Measurements from ENCODE around the gene TANGO6.

TANGO6 gene

GRCh38 chr16:68893710-68894705 lies 50.7 kb downstream of the TANGO6 start:
- Mint-ChIP-seq H3K27ac (no peak overlapping the region), H3K4me1 (no peaks in the 10 kb centered on the region), H3K9me3 (no peaks in the 10 kb centered on the region), H3K4me3 (no peak overlapping the region), H3K27me3 (ENCODE audit: low read depth) (no peaks in the 10 kb centered on the region), H3K36me3 (ENCODE audit: low read depth) (peaks cover 3% of the 10 kb centered on the region)
- no peak for TF ChIP-seq CTCF (IDR thresholded peaks at IDR 0.05; ENCODE audit: unreplicated experiment in 3 of 3)

GRCh38 chr16:68894714-68895113 lies 51.4 kb downstream of the TANGO6 start:
- no peak for TF ChIP-seq CTCF (IDR thresholded peaks at IDR 0.05; ENCODE audit: unreplicated experiment in 3 of 3)
- H3K4me1 Mint-ChIP-seq: no peaks in the 10 kb centered on the region
- H3K36me3 Mint-ChIP-seq (ENCODE audit: low read depth): peaks cover 3% of the 10 kb centered on the region
- no peaks in the 10 kb centered on the region for H3K9me3 Mint-ChIP-seq
- no peaks in the 10 kb centered on the region for H3K27me3 Mint-ChIP-seq (ENCODE audit: low read depth)
- no peak overlapping the region for H3K4me3 Mint-ChIP-seq
- H3K27ac Mint-ChIP-seq: no peak overlapping the region

GRCh38 chr16:68898026-68898425 lies 54.7 kb downstream of the TANGO6 start:
- H3K27me3 Mint-ChIP-seq (ENCODE audit: low read depth): no peaks in the 10 kb centered on the region
- peaks cover 4% of the 10 kb centered on the region for H3K36me3 Mint-ChIP-seq (ENCODE audit: low read depth)
- no peak for TF ChIP-seq CTCF (IDR thresholded peaks at IDR 0.05; ENCODE audit: unreplicated experiment in 3 of 3)
- no peaks in the 10 kb centered on the region for H3K9me3 Mint-ChIP-seq
- H3K27ac Mint-ChIP-seq: no peak overlapping the region
- H3K4me3 Mint-ChIP-seq: no peak overlapping the region
- H3K4me1 Mint-ChIP-seq: peaks cover 4% of the 10 kb centered on the region

GRCh38 chr16:68900009-68900408 lies 56.7 kb downstream of the TANGO6 start:
- no peak for TF ChIP-seq CTCF (IDR thresholded peaks at IDR 0.05; ENCODE audit: unreplicated experiment in 3 of 3)
- Mint-ChIP-seq H3K9me3 (no peaks in the 10 kb centered on the region), H3K36me3 (ENCODE audit: low read depth) (peaks cover 4% of the 10 kb centered on the region), H3K27ac (no peak overlapping the region), H3K27me3 (ENCODE audit: low read depth) (no peaks in the 10 kb centered on the region), H3K4me1 (peaks cover 4% of the 10 kb centered on the region), H3K4me3 (no peak overlapping the region)

GRCh38 chr16:68902003-68902968 lies 59.0 kb downstream of the TANGO6 start:
- peaks cover 4% of the 10 kb centered on the region for H3K36me3 Mint-ChIP-seq (ENCODE audit: low read depth)
- H3K27me3 Mint-ChIP-seq (ENCODE audit: low read depth): no peaks in the 10 kb centered on the region
- H3K4me1 Mint-ChIP-seq: peaks cover 4% of the 10 kb centered on the region
- peak; percentile 63 to 71 (median 68) for TF ChIP-seq CTCF (IDR thresholded peaks at IDR 0.05; ENCODE audit: unreplicated experiment in 3 of 3)
- no peak overlapping the region for H3K27ac Mint-ChIP-seq
- H3K4me3 Mint-ChIP-seq: no peak overlapping the region
- H3K9me3 Mint-ChIP-seq: no peaks in the 10 kb centered on the region
